GM12872 (cell line): Measurements from ENCODE around the gene FEZF2.

Source experiments
- CTCF ChIP-seq: IDR thresholded peaks from 3 replicates; pipeline ENCODE4 v1.5.1; 2011; ENCODE audit warnings: low read depth, mild to moderate bottlenecking, low read length, moderate library complexity; ENCODE audit not compliant: insufficient read depth

Gene FEZF2

GRCh38 chr3:62378921-62379320 lies 5.6 kb upstream of the FEZF2 start:
- TF ChIP-seq CTCF, result no peak

DNA sequence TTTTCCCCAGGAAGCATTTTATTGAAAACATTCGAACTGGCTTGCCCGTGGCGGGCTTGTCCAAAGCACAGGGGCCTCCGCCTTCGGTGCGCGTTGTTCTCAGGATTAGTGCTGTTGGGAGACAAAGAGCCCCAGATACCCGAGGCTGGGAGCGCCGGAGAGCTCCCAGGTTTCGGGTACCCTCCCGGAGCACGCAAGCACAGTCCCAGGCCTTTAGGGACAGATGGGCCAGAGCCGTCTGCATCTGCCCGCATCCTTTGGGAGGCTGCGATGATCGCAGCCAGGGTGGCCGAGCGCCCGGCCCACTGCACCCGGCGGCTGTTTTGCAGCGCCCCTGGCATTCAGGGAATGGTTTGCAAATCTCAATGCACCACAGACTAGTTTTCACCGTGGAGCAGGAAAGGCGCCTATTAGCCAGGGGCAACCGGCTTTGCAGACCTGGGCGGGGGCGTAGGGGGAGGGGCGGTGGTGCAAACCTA lies 5.0 kb upstream of the FEZF2 start:
- TF ChIP-seq CTCF, result no peak

GRCh38 chr3:62376906-62377877 lies 3.8 kb upstream of the FEZF2 start:
- TF ChIP-seq CTCF, result no peak

- TF ChIP-seq CTCF, result no peak
These were observed 3.0 kb upstream of the FEZF2 start for GRCh38 chr3:62376454-62376720.

DNA sequence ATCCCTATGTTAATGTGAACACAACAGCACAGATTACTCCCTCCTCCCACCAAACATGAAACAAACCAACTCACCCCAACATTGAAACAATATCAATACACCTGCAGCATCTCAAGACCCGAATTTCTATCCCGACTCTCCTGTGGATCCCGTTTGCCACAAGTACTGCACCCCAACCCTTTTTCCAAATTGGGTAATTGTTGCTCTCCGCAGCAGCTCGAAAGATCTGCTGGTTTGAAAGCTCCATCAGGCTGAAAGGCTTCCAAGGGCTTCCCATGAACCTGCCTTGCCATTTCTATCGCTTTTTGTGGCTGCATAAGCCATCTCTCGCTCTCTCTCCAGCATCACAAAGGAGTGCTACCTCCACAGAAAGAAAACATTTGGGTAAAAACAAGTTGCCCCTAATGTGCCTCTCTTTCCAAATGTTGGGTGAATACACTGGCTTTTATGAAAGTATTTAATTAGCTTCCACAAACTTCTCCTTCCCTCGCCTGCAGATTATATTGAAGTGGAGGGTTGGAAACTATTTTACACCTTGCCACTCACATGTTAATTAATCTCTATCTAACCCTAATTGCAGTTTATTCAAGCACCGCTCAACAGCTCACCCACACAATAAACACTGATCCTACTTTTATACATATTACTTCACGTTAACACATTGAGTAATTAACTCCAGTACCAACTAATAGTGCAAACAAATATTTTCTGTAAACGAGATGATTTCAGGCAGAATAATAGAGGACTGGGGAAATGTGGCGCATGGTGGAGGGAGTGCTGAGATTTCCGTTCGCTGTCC lies 2.5 kb upstream of the FEZF2 start:
- no peak for TF ChIP-seq CTCF

DNA sequence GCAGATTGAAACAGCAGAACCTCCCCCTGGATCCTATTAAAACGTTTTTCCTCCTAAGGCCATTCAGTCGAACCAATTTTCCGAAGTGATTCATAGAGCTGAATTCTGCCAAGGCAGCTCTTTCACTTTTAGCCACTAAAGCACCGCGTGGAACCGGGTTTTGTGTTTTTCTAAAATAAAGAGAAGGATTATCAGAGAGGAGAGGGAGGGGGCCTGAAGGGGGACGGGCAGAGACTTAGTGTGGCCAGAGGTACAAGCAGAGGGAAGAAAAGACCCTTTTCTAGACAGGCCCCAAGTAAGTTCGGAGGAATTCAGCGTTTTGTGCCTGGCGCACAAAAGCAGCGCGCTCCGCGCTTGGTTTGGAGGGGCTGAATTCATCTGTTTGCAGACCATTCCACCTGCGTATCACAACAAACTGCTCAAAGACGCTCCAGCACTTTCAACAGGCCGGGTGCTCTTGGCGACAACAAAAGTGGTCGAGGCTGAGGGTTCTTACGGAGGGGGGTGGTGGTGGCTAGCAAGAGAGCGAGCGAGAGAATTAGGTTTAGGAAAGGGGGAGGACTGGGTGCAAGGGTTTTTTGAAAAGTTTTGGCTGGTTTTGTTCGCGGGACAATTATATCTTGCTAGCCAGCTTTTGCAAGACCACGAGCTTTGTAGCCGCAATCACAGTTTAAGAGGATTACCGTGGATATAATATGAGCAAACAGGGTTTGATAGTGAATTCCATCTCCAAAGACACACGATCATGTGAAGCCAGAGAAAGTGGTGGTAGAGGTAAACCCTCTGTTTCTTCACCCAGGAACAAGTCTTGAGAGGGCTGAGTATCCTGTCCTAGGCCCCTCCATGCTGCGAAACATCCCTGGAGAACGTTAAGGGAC lies 1.2 kb upstream of the FEZF2 start:
- TF ChIP-seq CTCF, result no peak

DNA sequence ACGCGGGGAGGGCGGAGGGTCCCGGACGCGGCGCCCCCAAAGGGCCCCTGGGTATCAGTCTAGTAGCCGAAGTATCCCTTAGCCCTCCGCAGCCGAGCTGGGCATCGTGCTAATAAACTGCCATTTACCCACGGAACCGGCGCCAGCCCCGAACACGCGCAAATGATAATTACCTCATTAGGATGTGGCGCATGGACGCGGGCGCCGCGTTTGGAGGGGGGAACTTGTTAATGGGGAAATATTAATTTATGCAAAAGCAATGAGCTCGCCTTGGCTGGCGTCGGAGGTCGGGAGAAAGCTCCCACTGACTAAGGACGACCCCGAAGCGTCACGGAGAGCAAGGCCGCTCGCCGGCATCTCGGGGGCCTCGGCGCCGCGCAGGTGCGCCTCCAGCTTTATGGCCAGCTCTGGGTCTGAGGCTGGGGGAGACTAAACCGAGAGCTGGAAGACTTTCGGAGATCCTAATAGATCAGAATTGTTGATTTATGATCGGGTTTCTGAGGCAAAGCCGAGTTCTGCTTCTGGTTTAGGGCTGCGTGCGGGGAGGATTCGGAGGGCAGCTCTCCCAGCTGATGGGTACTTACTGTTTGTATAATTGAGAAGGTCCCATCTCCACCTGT lies 474 bp upstream of the FEZF2 start:
- TF ChIP-seq CTCF, result no peak
